SIG-M5 (cell line): ENCODE measurements around the gene SLC37A1.

Experiments used
- DNase-seq: peaks from one replicate; lab custom pipeline; 2025; lab: John Stamatoyannopoulos, UW

Gene SLC37A1

GRCh38 chr21:42507418-42507817 lies 6.2 kb upstream of the SLC37A1 start:
- no peak for DNase-seq

DNA sequence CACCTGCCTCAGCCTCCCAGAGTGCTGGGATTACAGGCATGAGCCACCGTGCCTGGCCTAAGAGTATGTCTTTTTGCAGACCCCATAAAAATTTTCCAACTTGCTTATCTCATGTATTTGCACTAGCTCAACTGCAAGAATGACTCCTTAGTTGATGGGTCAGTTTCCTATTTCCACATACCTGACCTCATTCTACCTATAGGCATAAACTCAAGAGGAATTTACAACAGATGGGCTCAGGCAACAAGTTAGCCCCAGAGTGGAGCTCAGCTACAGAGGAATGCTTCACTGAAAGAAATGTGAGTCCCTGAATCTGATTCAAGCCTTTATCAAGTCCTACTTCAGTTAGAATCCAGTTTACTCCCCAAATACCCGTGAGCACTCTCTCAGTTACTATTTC lies 5.3 kb upstream of the SLC37A1 start:
- no peak for DNase-seq

DNA sequence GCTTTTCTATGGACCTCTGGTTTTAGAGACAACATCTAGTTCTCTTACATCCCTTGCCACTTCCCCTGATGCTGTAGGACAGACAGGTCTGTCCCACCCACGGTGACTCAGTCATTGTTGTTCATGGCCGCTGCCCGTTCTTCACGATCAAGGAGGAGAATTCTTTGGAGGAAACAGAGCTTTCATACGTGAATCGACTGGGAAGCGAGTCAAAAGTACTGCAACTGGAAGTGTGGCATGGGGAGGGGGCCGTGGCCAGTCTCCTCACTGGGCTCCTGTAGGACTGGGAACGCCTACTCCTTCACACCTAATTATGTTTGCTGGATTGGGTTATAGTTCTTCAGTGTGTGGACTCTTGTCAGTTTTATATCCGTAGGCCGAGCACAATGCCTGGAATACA lies 4.4 kb upstream of the SLC37A1 start:
- no peak for DNase-seq

GRCh38 chr21:42512346-42513034 lies 1.2 kb upstream of the SLC37A1 start:
- no peak for DNase-seq

DNA sequence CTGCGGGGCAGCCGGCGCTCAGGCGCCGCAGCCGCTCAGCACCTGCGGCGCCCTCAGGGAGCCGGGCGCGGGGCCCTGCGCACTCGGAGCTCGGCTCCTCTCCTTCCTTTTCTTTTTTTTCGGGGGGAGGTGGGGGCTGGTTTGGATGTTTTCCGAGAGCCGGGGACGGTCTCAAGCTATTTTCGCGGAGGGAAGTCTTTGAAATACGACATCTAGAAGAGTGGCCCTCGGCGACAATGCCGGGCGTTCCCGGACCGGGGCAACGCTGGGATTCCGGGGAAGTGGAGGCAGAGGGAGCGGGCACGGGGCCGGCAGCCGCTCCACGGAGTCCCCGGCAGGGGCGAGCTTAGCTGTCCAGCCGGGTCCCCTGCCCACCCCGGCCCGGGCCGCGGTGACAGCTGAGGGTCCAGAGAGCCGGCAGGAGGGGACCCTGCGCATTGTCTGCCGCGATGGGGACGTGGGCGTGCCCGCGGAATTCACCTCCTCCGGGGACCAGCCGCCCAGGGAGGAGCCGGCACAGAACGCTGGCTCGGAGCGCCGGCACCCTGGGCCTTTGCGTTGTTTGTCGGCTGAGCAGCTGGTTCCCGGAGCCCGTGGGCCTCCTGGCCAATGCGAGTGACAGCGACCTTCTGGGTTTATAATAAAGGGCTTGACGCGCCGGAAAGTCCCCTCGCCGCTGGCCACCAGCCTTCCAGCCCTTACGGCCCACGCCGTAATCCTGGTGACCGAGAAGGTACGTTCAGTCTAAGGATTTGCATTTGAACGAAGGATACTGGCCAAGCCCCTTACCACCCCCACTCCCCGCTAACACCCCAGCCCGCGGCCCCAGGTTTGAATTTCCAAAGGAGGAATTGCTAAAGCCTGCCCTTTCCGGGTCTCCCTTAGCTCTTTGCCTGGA lies 582 bp downstream of the SLC37A1 start:
- DNase-seq, result no peak

- no peak for DNase-seq
Measured at GRCh38 chr21:42514883-42515228, 1.2 kb downstream of the SLC37A1 start.

GRCh38 chr21:42515708-42516502 lies 2.3 kb downstream of the SLC37A1 start:
- DNase-seq, result no peak

GRCh38 chr21:42518215-42518614 lies 4.6 kb downstream of the SLC37A1 start:
- no peak for DNase-seq

DNA sequence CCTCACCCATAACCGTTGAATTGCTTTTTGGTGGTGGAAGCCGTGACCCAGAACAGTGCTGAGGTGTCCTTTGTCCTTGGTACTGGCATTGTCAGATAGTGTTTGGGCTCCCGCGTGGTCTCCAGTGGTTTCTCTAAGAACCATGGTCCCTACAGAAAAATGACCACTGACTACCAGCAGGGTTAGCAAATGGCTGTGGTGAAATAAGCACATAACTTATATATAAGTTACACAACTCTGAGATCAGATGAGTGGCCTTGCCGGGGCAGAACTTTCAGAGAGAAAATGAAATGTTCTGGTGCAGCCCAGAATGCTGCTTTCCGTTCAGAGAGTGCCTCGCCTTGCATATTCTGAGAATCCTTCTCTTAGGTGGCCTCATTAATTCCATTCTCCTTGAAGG lies 5.0 kb downstream of the SLC37A1 start:
- no peak for DNase-seq

DNA sequence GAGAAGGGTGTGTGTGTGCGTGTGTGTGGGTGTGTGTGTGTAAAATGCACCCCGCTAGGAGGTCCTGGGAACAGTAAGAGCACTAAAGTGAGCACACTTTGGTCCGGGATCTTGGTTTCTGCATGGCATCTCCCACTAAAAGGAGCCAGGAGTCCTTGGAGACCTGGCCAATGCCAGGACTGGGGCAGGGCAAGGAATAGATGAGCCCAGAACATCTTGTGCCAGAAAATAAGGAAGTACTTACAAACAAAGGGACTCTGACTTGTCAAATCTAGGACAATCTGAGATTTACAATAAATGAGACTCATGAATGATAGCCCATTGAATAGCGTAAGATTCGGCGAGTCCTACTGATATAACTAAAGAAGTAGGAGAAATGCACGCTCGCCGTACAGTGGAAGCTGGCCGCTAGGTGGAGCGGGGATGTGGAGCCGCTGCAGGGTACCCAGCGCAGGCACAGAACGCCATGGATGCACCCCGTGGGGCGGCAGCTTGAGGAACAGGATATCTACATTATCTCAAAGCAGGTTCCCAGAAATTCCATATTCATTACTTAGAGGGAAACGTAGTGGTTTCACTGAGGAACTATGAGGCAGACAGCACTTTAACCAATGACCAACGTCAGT lies 7.1 kb downstream of the SLC37A1 start:
- no peak for DNase-seq

DNA sequence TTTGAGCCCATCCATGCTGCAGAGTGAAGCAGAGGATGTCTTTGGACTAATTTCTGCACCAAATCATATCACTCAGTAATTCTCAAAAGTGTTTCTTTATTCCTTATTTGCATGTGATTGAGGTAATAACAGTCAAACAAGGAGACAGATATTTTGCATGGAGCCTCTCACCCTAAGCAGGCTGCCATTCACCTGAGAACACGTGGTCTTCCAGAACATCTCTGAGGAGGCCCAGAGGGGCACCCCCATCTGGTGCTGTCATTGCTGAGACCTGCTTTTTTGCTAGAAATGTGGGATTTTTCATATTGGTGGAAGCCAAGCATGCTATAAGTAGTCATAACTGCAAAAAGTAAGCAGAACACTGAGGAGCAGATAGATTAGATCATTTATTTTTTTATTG lies 7.7 kb downstream of the SLC37A1 start:
- DNase-seq, result no peak

GRCh38 chr21:42521805-42522204 lies 8.2 kb downstream of the SLC37A1 start:
- DNase-seq, result no peak

GRCh38 chr21:42522271-42522670 lies 8.6 kb downstream of the SLC37A1 start:
- no peak for DNase-seq

DNA sequence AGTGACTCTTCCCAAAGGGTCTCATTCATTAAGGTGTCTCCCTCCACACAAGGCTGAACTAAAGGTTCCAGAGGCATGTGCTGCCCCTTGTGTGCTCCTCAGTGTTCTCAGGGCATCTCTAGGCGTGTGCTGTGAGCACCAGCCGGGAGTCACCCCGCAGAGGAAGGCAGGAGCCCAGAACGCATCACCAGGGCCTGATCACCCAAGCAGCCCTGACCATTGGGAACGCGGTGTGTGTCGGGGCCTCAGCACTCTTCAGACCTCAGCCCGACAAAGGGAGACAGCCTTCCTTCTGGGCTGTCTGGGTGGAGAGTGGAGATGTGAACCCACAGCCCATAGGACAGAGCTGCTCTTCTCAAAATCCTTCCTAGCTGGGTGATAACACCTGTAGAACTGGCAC lies 9.1 kb downstream of the SLC37A1 start:
- DNase-seq, result no peak

GRCh38 chr21:42523211-42523610 lies 9.6 kb downstream of the SLC37A1 start:
- no peak for DNase-seq

GRCh38 chr21:42523941-42524340 lies 10.3 kb downstream of the SLC37A1 start:
- DNase-seq, result no peak

DNA sequence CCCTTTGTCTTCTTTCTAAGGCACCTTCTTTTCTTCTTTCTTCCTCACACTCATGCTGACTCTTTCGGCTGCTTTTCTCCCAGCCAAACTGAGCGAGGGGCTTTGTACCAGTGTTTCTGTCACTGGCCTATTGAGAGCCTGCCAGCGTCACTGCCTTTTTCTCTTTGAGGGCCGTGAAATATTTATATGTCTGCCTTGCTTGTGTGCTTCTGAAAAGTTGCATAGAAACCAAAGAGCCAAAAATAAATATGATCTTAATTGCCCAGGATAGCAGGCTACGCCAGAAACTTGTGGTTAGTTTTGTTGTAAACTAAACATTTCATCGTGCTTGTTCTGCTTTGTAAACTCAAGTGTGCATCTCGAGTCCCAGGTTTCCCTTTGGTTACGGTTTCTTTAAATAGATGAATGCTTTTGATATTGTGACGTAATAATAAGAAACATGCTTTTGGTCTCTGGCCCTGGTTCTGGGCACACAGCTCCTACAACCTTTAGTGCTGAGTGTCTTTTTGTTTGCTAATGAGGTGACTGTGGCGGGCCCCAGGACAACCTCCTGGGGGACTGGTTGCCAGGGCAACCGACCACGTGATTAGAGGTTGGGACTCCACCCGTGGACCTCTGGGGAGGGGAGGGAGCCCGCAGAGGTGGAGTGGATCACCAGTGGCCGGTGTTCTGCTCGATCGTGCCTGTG lies 10.8 kb downstream of the SLC37A1 start:
- DNase-seq, result no peak

DNA sequence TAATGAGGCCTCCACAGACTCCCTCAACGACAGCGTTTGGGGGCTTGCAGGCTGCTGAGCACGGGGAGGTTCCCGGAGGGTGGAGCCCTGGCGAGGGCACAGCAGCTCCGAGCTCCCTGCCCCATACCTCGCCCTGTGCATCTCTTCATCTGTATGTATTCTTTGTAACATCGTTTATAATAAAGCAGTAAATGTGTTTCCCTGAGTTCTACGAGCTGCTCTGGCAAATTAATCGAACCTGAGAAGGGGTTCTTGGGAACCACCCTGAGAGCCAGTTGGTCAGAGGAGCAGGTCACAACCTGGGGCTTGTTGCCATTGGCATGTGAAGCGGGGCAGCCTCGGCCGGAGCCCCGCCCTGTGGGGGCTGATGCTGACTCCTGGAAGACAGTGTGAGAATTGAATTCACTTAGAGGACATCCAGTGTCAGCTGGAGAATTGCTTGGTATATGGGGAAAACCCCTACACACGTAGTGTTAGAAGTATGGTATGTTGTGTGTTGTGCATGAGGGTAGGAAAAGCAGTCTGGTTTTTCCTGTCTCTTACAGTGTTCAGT lies 11.5 kb downstream of the SLC37A1 start:
- no peak for DNase-seq

GRCh38 chr21:42525676-42526378 lies 12.2 kb downstream of the SLC37A1 start:
- no peak for DNase-seq

GRCh38 chr21:42526379-42526727 lies 12.7 kb downstream of the SLC37A1 start:
- DNase-seq, result no peak

DNA sequence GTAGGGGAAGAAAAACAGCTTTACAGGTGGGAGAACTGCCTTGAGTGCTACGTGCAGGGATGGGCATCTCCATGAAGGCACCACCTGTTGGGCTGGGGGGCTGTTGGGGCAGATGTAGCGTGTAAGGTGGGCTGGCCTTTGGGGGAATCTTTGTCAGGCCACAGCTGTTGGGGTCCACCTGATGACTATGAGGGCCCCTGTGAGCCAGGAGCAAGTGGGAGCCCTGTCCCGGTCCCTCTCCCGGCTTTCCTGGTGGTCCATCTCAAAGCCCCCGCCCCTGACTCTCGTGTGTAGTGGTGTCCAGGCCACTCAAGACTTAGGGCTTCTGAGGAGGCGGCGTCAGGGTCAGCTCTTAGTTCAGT lies 13.5 kb downstream of the SLC37A1 start:
- no peak for DNase-seq
